HepG2 (cell line): ENCODE data around the gene RHBDD3. TPM values are rescaled to one million over a fixed set of nuclear protein-coding genes. Genes with fewer than 3 reads are reported as not detected.

Experiments used
- ATF7 ChIP-seq, 2 experiments: fragments of 450-650 bp in 1 of 2; sonication (generic) in 1 of 2; formaldehyde crosslinking in 1 of 2; IDR thresholded peaks; 2 replicates each; pipeline versions ENCODE4 v1.4.0 to v1.6.1; 2016 to 2020; ENCODE audit warnings: antibody characterized with exemption in 1 of 2, mild to moderate bottlenecking in 1 of 2, missing genetic modification reagents in 1 of 2
- KAT2B ChIP-seq: fragments of 150-350 bp; IDR thresholded peaks from 2 replicates; pipeline ENCODE4 v1.6.1; 2014; ENCODE audit warnings: low read depth, low read length, borderline replicate concordance
- PCBP1 ChIP-seq: fragments of 200-400 bp; formaldehyde crosslinking; IDR thresholded peaks from 2 replicates; pipeline ENCODE4 v1.6.1; 2017; ENCODE audit warnings: mild to moderate bottlenecking, low read depth, low read length, borderline replicate concordance
- PLRG1 ChIP-seq: fragments of 450-650 bp; conservative IDR thresholded peaks from 2 replicates; pipeline ENCODE4 v1.6.1; 2016
- SOX13 ChIP-seq, 3 experiments: fragments of 450-650 bp in 1 of 3; sonication (generic) in 1 of 3; formaldehyde crosslinking in 1 of 3; IDR thresholded peaks in 2 of 3; conservative IDR thresholded peaks in 1 of 3; 2 replicates each; pipeline versions ENCODE4 v1.5.0 to v1.6.1; 2016 to 2020; ENCODE audit warnings: antibody characterized with exemption in 1 of 3, mild to moderate bottlenecking in 1 of 3, missing compliant biosample characterization in 1 of 3, missing genetic modification reagents in 1 of 3, moderate library complexity in 1 of 3
- ZBTB21 ChIP-seq: sonication (generic); formaldehyde crosslinking; IDR thresholded peaks from 2 replicates; pipeline ENCODE4 v1.4.0; 2020; ENCODE audit warnings: missing genetic modification reagents
- ZNF230 ChIP-seq: sonication (generic); formaldehyde crosslinking; IDR thresholded peaks from 2 replicates; pipeline ENCODE4 v1.4.0; 2020; ENCODE audit warnings: mild to moderate bottlenecking, missing genetic modification reagents
- ZNF430 ChIP-seq: sonication (generic); formaldehyde crosslinking; IDR thresholded peaks from 2 replicates; pipeline ENCODE4 v1.9.0; 2021; ENCODE audit warnings: mild to moderate bottlenecking, missing genetic modification reagents
- ZNF530 ChIP-seq: sonication (generic); formaldehyde crosslinking; IDR thresholded peaks from 2 replicates; pipeline ENCODE4 v1.5.0; 2020; ENCODE audit warnings: low read depth, mild to moderate bottlenecking, missing genetic modification reagents
- ZSCAN31 ChIP-seq: sonication (generic); formaldehyde crosslinking; IDR thresholded peaks from 2 replicates; pipeline ENCODE4 v1.5.0; 2020; ENCODE audit warnings: low read depth, mild to moderate bottlenecking, missing genetic modification reagents
- polyA plus RNA-seq, 8 experiments: library from polyadenylated mRNA; depleted of rRNA in 3 of 8; stranded (reverse) in 7 of 8; unstranded in 1 of 8; fragments of >200 nt; fragmentation: Illumina TruSeq in 4 of 8; extraction: Trizol in 4 of 8; gene quantifications; 2 replicates each; pipeline versions ENCODE4 v1.2.1 to v1.2.3, GENCODE V29; 2011 to 2016; ENCODE audit warnings: low read depth in 4 of 8, missing spikeins in 1 of 8, mixed read lengths in 1 of 8; ENCODE audit not compliant: insufficient read depth in 1 of 8
- total RNA-seq, 5 experiments: library from RNA; depleted of rRNA; stranded (reverse); fragments of >200 nt; fragmentation: Illumina TruSeq; extraction: Trizol; gene quantifications; 2 replicates each; pipeline ENCODE4 v1.2.3, GENCODE V29; 2016; ENCODE audit warnings: low read depth in 1 of 5
- TF ChIP-seq, protein P1 (sequence below): sonication (generic); formaldehyde crosslinking; IDR thresholded peaks from 2 replicates; pipeline ENCODE4 v1.4.0; 2020; ENCODE audit warnings: mild to moderate bottlenecking, missing genetic modification reagents, borderline replicate concordance
- TF ChIP-seq, protein P2 (sequence below): sonication (generic); formaldehyde crosslinking; IDR thresholded peaks from 2 replicates; pipeline ENCODE4 v1.5.0; 2020; ENCODE audit warnings: mild to moderate bottlenecking, missing genetic modification reagents, borderline replicate concordance
- TF ChIP-seq, protein P3 (sequence below): sonication (generic); formaldehyde crosslinking; IDR thresholded peaks from one replicate; pipeline ENCODE4 v1.5.1; 2020; ENCODE audit warnings: mild to moderate bottlenecking, missing genetic modification reagents; ENCODE audit errors: not compliant biosample characterization

RHBDD3 gene
- total and polyA plus RNA-seq, 2 of the 13 experiments (the other 11 are each of a cell fraction or from before 2014, with no cell fraction given) = 12.1 to 26.7 TPM

DNA sequence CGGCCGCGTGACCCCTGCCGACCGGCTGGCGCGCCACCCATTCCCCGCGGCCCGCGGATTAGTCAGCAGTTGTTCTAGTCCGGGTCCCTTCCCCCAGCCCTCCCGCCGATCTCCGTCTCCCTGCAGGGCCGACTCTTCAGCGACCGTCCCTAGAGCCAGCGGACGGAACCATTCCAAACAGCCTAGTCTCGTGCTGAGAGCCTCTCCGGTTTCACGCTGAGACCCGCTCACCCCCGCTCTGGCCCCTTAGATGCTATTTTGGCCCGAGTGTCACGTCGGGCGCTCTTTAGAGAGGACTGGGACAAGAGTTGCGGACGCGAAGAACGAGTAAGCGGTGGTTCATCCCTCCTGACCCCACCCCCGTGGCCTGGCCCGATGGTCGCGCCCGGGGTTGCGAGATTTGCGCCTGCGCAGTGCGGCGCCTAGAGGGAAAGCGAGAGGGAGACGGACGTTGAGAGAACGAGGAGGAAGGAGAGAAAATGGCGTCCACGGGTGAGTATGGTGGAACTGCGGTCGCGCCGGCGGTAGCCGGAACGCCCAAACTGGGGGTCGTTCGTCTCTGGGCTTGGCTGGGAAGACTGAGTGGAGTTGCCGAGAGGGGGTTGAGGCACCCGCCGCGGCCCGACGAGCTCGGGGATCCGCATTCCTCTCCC is at the start of gene RHBDD3, which contains the start of gene EWSR1 (continued):
- TF ChIP-seq, protein P1, sequence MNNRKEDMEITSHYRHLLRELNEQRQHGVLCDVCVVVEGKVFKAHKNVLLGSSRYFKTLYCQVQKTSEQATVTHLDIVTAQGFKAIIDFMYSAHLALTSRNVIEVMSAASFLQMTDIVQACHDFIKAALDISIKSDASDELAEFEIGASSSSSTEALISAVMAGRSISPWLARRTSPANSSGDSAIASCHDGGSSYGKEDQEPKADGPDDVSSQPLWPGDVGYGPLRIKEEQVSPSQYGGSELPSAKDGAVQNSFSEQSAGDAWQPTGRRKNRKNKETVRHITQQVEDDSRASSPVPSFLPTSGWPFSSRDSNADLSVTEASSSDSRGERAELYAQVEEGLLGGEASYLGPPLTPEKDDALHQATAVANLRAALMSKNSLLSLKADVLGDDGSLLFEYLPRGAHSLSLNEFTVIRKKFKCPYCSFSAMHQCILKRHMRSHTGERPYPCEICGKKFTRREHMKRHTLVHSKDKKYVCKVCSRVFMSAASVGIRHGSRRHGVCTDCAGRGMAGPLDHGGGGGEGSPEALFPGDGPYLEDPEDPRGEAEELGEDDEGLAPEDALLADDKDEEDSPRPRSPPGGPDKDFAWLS (CRISPR knock-in tag) = no peak
- peak; percentile 91 for TF ChIP-seq ATF7 (IDR thresholded peaks at IDR 0.05)
- no peak for TF ChIP-seq ATF7 (CRISPR knock-in tag; IDR thresholded peaks at IDR 0.05)
- TF ChIP-seq ZNF530 (CRISPR knock-in tag) = no peak
- TF ChIP-seq, protein P2, sequence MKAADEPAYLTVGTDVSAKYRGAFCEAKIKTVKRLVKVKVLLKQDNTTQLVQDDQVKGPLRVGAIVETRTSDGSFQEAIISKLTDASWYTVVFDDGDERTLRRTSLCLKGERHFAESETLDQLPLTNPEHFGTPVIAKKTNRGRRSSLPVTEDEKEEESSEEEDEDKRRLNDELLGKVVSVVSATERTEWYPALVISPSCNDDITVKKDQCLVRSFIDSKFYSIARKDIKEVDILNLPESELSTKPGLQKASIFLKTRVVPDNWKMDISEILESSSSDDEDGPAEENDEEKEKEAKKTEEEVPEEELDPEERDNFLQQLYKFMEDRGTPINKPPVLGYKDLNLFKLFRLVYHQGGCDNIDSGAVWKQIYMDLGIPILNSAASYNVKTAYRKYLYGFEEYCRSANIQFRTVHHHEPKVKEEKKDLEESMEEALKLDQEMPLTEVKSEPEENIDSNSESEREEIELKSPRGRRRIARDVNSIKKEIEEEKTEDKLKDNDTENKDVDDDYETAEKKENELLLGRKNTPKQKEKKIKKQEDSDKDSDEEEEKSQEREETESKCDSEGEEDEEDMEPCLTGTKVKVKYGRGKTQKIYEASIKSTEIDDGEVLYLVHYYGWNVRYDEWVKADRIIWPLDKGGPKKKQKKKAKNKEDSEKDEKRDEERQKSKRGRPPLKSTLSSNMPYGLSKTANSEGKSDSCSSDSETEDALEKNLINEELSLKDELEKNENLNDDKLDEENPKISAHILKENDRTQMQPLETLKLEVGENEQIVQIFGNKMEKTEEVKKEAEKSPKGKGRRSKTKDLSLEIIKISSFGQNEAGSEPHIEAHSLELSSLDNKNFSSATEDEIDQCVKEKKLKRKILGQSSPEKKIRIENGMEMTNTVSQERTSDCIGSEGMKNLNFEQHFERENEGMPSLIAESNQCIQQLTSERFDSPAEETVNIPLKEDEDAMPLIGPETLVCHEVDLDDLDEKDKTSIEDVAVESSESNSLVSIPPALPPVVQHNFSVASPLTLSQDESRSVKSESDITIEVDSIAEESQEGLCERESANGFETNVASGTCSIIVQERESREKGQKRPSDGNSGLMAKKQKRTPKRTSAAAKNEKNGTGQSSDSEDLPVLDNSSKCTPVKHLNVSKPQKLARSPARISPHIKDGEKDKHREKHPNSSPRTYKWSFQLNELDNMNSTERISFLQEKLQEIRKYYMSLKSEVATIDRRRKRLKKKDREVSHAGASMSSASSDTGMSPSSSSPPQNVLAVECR (CRISPR knock-in tag) = peak; percentile 83; the same call in 1 of the 2 replicates
- TF ChIP-seq ZSCAN31 = 0 out of 2 replicates have a peak, but pooled peaks have one; percentile 6
- TF ChIP-seq PCBP1 = peak; percentile 98
- TF ChIP-seq SOX13 (IDR thresholded peaks at IDR 0.05) = no peak
- no peak; a peak in 1 of 4 replicates for TF ChIP-seq SOX13 (CRISPR knock-in tag; conservative IDR thresholded peaks at IDR 0.05 in 1 of 2, IDR thresholded peaks at IDR 0.05 in 1 of 2)
- TF ChIP-seq ZBTB21 = no peak
- TF ChIP-seq PLRG1 = no peak
- peak; percentile 41; the same call in 1 of the 2 replicates for TF ChIP-seq ZNF230 (CRISPR knock-in tag)
- no peak for TF ChIP-seq KAT2B
- peak; percentile 52; the same call in 1 of the 2 replicates for TF ChIP-seq ZNF430 (CRISPR knock-in tag)
- TF ChIP-seq, protein P3, sequence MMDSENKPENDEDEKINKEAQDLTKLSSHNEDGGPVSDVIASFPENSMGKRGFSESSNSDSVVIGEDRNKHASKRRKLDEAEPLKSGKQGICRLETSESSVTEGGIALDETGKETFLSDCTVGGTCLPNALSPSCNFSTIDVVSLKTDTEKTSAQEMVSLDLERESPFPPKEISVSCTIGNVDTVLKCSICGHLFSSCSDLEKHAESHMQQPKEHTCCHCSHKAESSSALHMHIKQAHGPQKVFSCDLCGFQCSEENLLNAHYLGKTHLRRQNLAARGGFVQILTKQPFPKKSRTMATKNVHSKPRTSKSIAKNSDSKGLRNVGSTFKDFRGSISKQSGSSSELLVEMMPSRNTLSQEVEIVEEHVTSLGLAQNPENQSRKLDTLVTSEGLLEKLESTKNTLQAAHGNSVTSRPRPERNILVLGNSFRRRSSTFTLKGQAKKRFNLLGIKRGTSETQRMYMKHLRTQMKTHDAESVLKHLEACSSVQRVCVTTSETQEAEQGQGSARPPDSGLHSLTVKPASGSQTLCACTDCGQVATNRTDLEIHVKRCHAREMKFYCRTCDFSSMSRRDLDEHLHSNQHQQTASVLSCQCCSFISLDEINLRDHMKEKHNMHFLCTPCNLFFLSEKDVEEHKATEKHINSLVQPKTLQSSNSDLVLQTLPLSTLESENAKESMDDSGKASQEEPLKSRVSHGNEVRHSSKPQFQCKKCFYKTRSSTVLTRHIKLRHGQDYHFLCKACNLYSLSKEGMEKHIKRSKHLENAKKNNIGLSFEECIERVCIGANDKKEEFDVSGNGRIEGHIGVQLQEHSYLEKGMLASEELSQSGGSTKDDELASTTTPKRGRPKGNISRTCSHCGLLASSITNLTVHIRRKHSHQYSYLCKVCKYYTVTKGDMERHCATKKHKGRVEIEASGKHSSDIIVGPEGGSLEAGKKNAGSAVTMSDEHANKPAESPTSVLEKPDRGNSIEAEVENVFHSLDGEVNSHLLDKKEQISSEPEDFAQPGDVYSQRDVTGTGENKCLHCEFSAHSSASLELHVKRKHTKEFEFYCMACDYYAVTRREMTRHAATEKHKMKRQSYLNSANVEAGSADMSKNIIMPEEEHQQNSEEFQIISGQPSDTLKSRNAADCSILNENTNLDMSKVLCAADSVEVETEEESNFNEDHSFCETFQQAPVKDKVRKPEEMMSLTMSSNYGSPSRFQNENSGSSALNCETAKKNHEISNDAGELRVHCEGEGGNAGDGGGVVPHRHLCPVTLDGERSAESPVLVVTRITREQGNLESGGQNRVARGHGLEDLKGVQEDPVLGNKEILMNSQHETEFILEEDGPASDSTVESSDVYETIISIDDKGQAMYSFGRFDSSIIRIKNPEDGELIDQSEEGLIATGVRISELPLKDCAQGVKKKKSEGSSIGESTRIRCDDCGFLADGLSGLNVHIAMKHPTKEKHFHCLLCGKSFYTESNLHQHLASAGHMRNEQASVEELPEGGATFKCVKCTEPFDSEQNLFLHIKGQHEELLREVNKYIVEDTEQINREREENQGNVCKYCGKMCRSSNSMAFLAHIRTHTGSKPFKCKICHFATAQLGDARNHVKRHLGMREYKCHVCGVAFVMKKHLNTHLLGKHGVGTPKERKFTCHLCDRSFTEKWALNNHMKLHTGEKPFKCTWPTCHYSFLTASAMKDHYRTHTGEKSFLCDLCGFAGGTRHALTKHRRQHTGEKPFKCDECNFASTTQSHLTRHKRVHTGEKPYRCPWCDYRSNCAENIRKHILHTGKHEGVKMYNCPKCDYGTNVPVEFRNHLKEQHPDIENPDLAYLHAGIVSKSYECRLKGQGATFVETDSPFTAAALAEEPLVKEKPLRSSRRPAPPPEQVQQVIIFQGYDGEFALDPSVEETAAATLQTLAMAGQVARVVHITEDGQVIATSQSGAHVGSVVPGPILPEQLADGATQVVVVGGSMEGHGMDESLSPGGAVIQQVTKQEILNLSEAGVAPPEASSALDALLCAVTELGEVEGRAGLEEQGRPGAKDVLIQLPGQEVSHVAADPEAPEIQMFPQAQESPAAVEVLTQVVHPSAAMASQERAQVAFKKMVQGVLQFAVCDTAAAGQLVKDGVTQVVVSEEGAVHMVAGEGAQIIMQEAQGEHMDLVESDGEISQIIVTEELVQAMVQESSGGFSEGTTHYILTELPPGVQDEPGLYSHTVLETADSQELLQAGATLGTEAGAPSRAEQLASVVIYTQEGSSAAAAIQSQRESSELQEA (CRISPR knock-in tag) = no peak
